HepG2 (cell line): Measurements from ENCODE around the gene LITAF. TPM values are rescaled to one million over a fixed set of nuclear protein-coding genes. Genes with fewer than 3 reads are reported as not detected.
A peak's percentile ranks its signal among the peaks of the same experiment; 100 is the strongest.

Experiments used
- ATAC-seq: fragments of 200-7000 bp; cut with Tn5 transposase; 3 replicates; pipeline ENCODE4 v1.9.1; 2020; ENCODE audit warnings: mild to moderate bottlenecking, moderate library complexity
- BruUV-seq: library from RNA; stranded (reverse); fragments of 400-500 nt; replicated peaks from 2 replicates; lab custom pipeline; 2021; lab: Mats Ljungman, UMichigan
- CTCF ChIA-PET: fragments of 300-600 bp; formaldehyde crosslinking; extraction: SDS; loops from one replicate; lab custom pipeline; 2021; ENCODE audit warnings: low total read pairs, inconsistent platforms, low intra/inter-chr PET ratio; lab: Yijun Ruan, JAX
- POLR2A ChIA-PET: fragments of 350-600 bp; sonication (Branson Sonifier 250); formaldehyde crosslinking; loops from one replicate; lab custom pipeline; 2020; ENCODE audit warnings: antibody characterized with exemption, inconsistent platforms; lab: Yijun Ruan, JAX
- DNase-seq: peaks from one replicate; pipeline ENCODE4 v3.0.0-alpha.2; 2015; ENCODE audit warnings: low spot score
- FAIRE-seq: peaks from 3 replicates; lab custom pipeline; 2011; peaks lifted over from hg19 to GRCh38; lab: Jason Lieb, UNC
- H2AFZ ChIP-seq: one replicate; pipeline ENCODE4 v1.6.1; 2011; ENCODE audit warnings: low read length, inconsistent platforms
- H3K27ac ChIP-seq: fragments of 300-600 bp; 3 replicates; pipeline ENCODE4 v1.8.0; 2011; ENCODE audit warnings: mixed run types, mild to moderate bottlenecking, mixed read lengths, low read length, inconsistent platforms; ENCODE audit not compliant: insufficient read depth; ENCODE audit errors: extremely low read length
- H3K27me3 ChIP-seq, 2 experiments: fragments of 200-600 bp in 1 of 2; 2 replicates in 1 of 2; 3 replicates in 1 of 2; pipeline versions ENCODE4 v1.6.0 to v1.8.0; 2011; ENCODE audit warnings: low read length in 2 of 2, mild to moderate bottlenecking in 2 of 2, moderate library complexity in 2 of 2, inconsistent platforms in 1 of 2; ENCODE audit not compliant: insufficient read depth in 2 of 2, control insufficient read depth in 1 of 2
- H3K36me3 ChIP-seq, 2 experiments: fragments of 200-600 bp in 1 of 2; replicated peaks in 1 of 2; 2 replicates in 1 of 2; 3 replicates in 1 of 2; pipeline versions ENCODE4 v1.5.1 to v1.8.0; 2011; ENCODE audit warnings: low read length in 2 of 2, inconsistent platforms in 1 of 2; ENCODE audit not compliant: insufficient read depth in 2 of 2, control insufficient read depth in 1 of 2
- H3K4me1 ChIP-seq: 2 replicates; pipeline ENCODE4 v1.5.1; 2012; ENCODE audit warnings: low read length, inconsistent platforms; ENCODE audit not compliant: insufficient read depth
- H3K4me2 ChIP-seq: 2 replicates; pipeline ENCODE4 v1.6.0; 2011; ENCODE audit warnings: low read depth, low read length, inconsistent platforms
- H3K4me3 ChIP-seq, 3 experiments: fragments of 200-600 bp in 1 of 3; sonication (generic), shearing (Covaris generic) in 1 of 3; replicated peaks in 1 of 3; 2 replicates each; pipeline ENCODE4 v1.5.1; 2011 to 2016; ENCODE audit warnings: low read length in 3 of 3, inconsistent platforms in 2 of 3, low read depth in 2 of 3, mild to moderate bottlenecking in 2 of 3, control low read depth in 1 of 3, mixed read lengths in 1 of 3; ENCODE audit not compliant: insufficient read depth in 1 of 3
- H3K79me2 ChIP-seq: one replicate; pipeline ENCODE4 v1.6.1; 2011; ENCODE audit warnings: low read length, inconsistent platforms; ENCODE audit not compliant: insufficient read depth
- H3K9ac ChIP-seq: 2 replicates; pipeline ENCODE4 v1.6.0; 2011; ENCODE audit warnings: mild to moderate bottlenecking, low read depth, low read length, inconsistent platforms; ENCODE audit not compliant: insufficient read depth
- H3K9me3 ChIP-seq: 2 replicates; pipeline ENCODE4 v1.5.1; 2012; ENCODE audit warnings: mild to moderate bottlenecking, low read length
- H4K20me1 ChIP-seq: 2 replicates; pipeline ENCODE4 v1.6.0; 2011; ENCODE audit warnings: inconsistent platforms, mild to moderate bottlenecking, low read length, moderate library complexity; ENCODE audit not compliant: insufficient read depth
- ARID2 ChIP-seq: sonication (generic); formaldehyde crosslinking; IDR thresholded peaks from 2 replicates; pipeline ENCODE4 v1.8.1; 2022; ENCODE audit warnings: mild to moderate bottlenecking, missing genetic modification reagents, borderline replicate concordance
- ATRX ChIP-seq: sonication (generic); formaldehyde crosslinking; IDR thresholded peaks from 2 replicates; pipeline ENCODE4 v1.4.0; 2020; ENCODE audit warnings: missing genetic modification reagents, borderline replicate concordance
- BORCS8-MEF2B ChIP-seq: sonication (generic); formaldehyde crosslinking; IDR thresholded peaks from 2 replicates; pipeline ENCODE4 v1.8.0; 2022; ENCODE audit warnings: mild to moderate bottlenecking, missing genetic modification reagents
- FOXK2 ChIP-seq: fragments of 450-650 bp; IDR thresholded peaks from 2 replicates; pipeline ENCODE4 v1.6.1; 2016
- GABPA ChIP-seq, 2 experiments: IDR thresholded peaks; 2 replicates each; pipeline ENCODE4 v1.6.1; 2011 to 2016; ENCODE audit warnings: low read depth in 2 of 2, low read length in 1 of 2, missing biosample characterization in 1 of 2, missing genetic modification characterization in 1 of 2
- HNF4A ChIP-seq: sonication (generic); formaldehyde crosslinking; IDR thresholded peaks from 2 replicates; pipeline ENCODE4 v1.4.0; 2020; ENCODE audit warnings: missing genetic modification reagents
- NR2F6 ChIP-seq, 2 experiments: IDR thresholded peaks; 2 replicates each; pipeline ENCODE4 v1.6.1; 2016; ENCODE audit warnings: antibody characterized with exemption in 1 of 2, mild to moderate bottlenecking in 1 of 2
- PAF1 ChIP-seq: IDR thresholded peaks from 2 replicates; pipeline ENCODE4 v1.6.1; 2016; ENCODE audit warnings: missing genetic modification reagents, missing compliant biosample characterization
- REXO4 ChIP-seq: sonication (generic); formaldehyde crosslinking; IDR thresholded peaks from 2 replicates; pipeline ENCODE4 v1.8.0; 2022; ENCODE audit warnings: missing genetic modification reagents, mild to moderate bottlenecking, borderline replicate concordance
- ZBTB1 ChIP-seq: sonication (generic); formaldehyde crosslinking; IDR thresholded peaks from 2 replicates; pipeline ENCODE4 v1.4.0; 2020; ENCODE audit warnings: missing genetic modification reagents, borderline replicate concordance
- ZNF20 ChIP-seq: sonication (generic); formaldehyde crosslinking; IDR thresholded peaks from 2 replicates; pipeline ENCODE4 v1.4.0; 2020; ENCODE audit warnings: mild to moderate bottlenecking, moderate library complexity, missing genetic modification reagents
- ZNF343 ChIP-seq: sonication (generic); formaldehyde crosslinking; IDR thresholded peaks from 2 replicates; pipeline ENCODE4 v1.4.0; 2020; ENCODE audit warnings: mild to moderate bottlenecking, missing genetic modification reagents
- ZNF446 ChIP-seq: sonication (generic); formaldehyde crosslinking; IDR thresholded peaks from 2 replicates; pipeline ENCODE4 v1.5.0; 2020; ENCODE audit warnings: mild to moderate bottlenecking, missing genetic modification reagents
- ZNF598 ChIP-seq: sonication (generic); formaldehyde crosslinking; IDR thresholded peaks from 2 replicates; pipeline ENCODE4 v1.5.1; 2020; ENCODE audit warnings: mild to moderate bottlenecking, missing genetic modification reagents, borderline replicate concordance
- WGBS: methylation state at CpG from one replicate; pipeline ENCODE4 v1.1.6; 2017; ENCODE audit warnings: low lambda C conversion rate; 5-methylcytosine and 5-hydroxymethylcytosine counted together
- in situ Hi-C: cut with HindIII; loops from 2 replicates; pipeline ENCODE4 v1.10.0; 2017; ENCODE audit warnings: low pct_unique_long_range_greater_than_20kb; ENCODE audit not compliant: extremely low pct_ligation_motif_present
- intact Hi-C: fragments of 100-400 bp; cut with micrococcal nuclease; formaldehyde crosslinking; loops from one replicate; pipeline ENCODE4 v1.10.0; 2022; ENCODE audit not compliant: unreplicated experiment
- polyA plus RNA-seq, 8 experiments: library from polyadenylated mRNA; depleted of rRNA in 3 of 8; stranded (reverse) in 7 of 8; unstranded in 1 of 8; fragments of >200 nt; fragmentation: Illumina TruSeq in 4 of 8; extraction: Trizol in 4 of 8; gene quantifications; 2 replicates each; pipeline versions ENCODE4 v1.2.1 to v1.2.3, GENCODE V29; 2011 to 2016; ENCODE audit warnings: low read depth in 4 of 8, missing spikeins in 1 of 8, mixed read lengths in 1 of 8; ENCODE audit not compliant: insufficient read depth in 1 of 8
- total RNA-seq, 5 experiments: library from RNA; depleted of rRNA; stranded (reverse); fragments of >200 nt; fragmentation: Illumina TruSeq; extraction: Trizol; gene quantifications; 2 replicates each; pipeline ENCODE4 v1.2.3, GENCODE V29; 2016; ENCODE audit warnings: low read depth in 1 of 5
- TF ChIP-seq, protein P1 (sequence below): conservative IDR thresholded peaks from 2 replicates; pipeline ENCODE4 v1.6.1; 2018; ENCODE audit warnings: missing genetic modification reagents
- TF ChIP-seq, protein P2 (sequence below): sonication (generic); formaldehyde crosslinking; IDR thresholded peaks from 2 replicates; pipeline ENCODE4 v1.9.0; 2021; ENCODE audit warnings: missing genetic modification reagents, borderline replicate concordance
- TF ChIP-seq, protein P3 (sequence below): sonication (generic); formaldehyde crosslinking; IDR thresholded peaks from 2 replicates; pipeline ENCODE4 v1.4.0; 2020; ENCODE audit warnings: mild to moderate bottlenecking, low read depth, missing genetic modification reagents

The LITAF gene
- total and polyA plus RNA-seq, 2 of the 13 experiments (the other 11 are each of a cell fraction or from before 2014, with no cell fraction given): 80.1 to 141 TPM

DNA sequence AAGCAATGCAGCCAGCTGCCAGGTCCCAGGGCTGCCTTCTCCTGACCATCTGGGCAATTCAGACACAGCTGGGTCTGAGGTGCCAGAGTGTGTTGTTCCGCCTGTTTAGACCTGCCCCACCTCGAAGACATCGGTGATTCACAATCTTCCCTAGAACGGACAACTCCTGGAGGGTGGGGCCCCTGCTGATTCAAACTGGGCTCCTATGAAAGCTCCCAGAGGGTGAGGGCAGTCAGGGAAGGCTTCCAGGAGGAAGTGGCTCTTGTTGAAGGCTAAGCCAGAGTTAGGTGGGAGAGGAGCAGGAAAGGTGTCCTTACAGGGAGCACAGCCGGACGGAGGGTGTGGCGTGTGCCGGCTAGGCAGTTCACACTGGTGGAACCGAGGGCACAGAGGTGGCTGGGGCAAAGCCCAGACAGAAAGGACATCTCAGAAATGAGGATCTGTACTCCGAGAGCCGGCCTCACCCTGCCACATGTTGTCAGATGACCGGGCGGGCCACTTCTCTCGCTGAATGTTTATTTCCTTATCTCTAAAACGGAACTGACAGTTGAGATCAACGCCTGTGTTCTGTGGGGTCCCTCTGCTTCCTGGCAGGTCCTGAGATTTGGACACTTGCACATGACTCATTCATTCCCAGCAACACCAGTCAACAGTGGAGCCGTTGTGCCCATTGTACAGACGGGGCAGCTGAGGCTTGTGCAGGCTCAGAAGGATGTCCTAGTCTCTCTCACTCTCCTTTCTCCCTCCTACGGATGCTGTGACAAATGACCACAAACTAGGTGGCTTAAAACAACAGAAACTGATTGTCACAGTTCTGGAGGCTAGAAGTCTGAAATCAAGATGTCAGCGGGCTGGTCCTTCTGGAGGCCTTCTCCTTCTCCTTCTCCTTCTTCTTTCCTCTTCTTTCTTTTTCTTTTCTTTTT, 26.9 kb upstream of the LITAF start:
- intact Hi-C loops: no loop called here
- Histone ChIP-seq H3K79me2 (no peaks in the 10 kb centered on the region), H3K27ac (no peak overlapping the region), H2AFZ (no peak overlapping the region), H3K4me3 (peak overlapping the region in 2 of 3 experiments; percentile 3 to 56; a peak in 3 of 6 replicates), H3K4me1 (peaks cover 43% of the 10 kb centered on the region), H4K20me1 (no peaks in the 10 kb centered on the region), H3K36me3 (no peaks in the 10 kb centered on the region), H3K9ac (peak overlapping the region; percentile 28; the same call in 1 of the 2 replicates), H3K9me3 (no peaks in the 10 kb centered on the region), H3K4me2 (peak overlapping the region; percentile 76), H3K27me3 (peaks cover 3 to 20% of the 10 kb centered on the region in 2 experiments)
- ATAC-seq: peak; percentile 16
- FAIRE-seq: peak; percentile 49
- ChIA-PET CTCF (interaction anchor here (0.8 kb wide), 1 partner anchor 81 kb away, joined by 3 read pairs; no protein-coding TSS in a partner anchor), POLR2A (interaction anchor here (0.5 to 1.5 kb wide), 2 partner anchors 10 to 146 kb away, joined by 3 read pairs; no protein-coding TSS in a partner anchor)
- WGBS: 14% methylated on average over 17 of the region's 20 CpGs
- in situ Hi-C loops: no loop called here
- DNase-seq: peak; percentile 88
- no TSS peak for BruUV-seq
- TF ChIP-seq HNF4A (CRISPR knock-in tag): peak; percentile 38; the same call in 1 of the 2 replicates
- no peak for TF ChIP-seq FOXK2
- TF ChIP-seq, protein P1, sequence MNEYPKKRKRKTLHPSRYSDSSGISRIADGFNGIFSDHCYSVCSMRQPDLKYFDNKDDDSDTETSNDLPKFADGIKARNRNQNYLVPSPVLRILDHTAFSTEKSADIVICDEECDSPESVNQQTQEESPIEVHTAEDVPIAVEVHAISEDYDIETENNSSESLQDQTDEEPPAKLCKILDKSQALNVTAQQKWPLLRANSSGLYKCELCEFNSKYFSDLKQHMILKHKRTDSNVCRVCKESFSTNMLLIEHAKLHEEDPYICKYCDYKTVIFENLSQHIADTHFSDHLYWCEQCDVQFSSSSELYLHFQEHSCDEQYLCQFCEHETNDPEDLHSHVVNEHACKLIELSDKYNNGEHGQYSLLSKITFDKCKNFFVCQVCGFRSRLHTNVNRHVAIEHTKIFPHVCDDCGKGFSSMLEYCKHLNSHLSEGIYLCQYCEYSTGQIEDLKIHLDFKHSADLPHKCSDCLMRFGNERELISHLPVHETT (CRISPR knock-in tag): no peak
- TF ChIP-seq NR2F6 (IDR thresholded peaks at IDR 0.05): 0 out of 2 replicates have a peak, but pooled peaks have one; percentile 24
- TF ChIP-seq NR2F6 (CRISPR knock-in tag; IDR thresholded peaks at IDR 0.05): peak; percentile 58
- no peak for TF ChIP-seq ARID2
- TF ChIP-seq BORCS8-MEF2B (CRISPR knock-in tag): no peak
- TF ChIP-seq, protein P2, sequence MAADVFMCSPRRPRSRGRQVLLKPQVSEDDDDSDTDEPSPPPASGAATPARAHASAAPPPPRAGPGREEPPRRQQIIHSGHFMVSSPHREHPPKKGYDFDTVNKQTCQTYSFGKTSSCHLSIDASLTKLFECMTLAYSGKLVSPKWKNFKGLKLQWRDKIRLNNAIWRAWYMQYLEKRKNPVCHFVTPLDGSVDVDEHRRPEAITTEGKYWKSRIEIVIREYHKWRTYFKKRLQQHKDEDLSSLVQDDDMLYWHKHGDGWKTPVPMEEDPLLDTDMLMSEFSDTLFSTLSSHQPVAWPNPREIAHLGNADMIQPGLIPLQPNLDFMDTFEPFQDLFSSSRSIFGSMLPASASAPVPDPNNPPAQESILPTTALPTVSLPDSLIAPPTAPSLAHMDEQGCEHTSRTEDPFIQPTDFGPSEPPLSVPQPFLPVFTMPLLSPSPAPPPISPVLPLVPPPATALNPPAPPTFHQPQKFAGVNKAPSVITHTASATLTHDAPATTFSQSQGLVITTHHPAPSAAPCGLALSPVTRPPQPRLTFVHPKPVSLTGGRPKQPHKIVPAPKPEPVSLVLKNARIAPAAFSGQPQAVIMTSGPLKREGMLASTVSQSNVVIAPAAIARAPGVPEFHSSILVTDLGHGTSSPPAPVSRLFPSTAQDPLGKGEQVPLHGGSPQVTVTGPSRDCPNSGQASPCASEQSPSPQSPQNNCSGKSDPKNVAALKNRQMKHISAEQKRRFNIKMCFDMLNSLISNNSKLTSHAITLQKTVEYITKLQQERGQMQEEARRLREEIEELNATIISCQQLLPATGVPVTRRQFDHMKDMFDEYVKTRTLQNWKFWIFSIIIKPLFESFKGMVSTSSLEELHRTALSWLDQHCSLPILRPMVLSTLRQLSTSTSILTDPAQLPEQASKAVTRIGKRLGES: no peak
- TF ChIP-seq ZNF343 (CRISPR knock-in tag): no peak
- TF ChIP-seq REXO4 (CRISPR knock-in tag): no peak
- no peak for TF ChIP-seq ZBTB1 (CRISPR knock-in tag)
- 0 out of 2 replicates have a peak, but pooled peaks have one; percentile 32 for TF ChIP-seq ZNF20 (CRISPR knock-in tag)
- TF ChIP-seq, protein P3, sequence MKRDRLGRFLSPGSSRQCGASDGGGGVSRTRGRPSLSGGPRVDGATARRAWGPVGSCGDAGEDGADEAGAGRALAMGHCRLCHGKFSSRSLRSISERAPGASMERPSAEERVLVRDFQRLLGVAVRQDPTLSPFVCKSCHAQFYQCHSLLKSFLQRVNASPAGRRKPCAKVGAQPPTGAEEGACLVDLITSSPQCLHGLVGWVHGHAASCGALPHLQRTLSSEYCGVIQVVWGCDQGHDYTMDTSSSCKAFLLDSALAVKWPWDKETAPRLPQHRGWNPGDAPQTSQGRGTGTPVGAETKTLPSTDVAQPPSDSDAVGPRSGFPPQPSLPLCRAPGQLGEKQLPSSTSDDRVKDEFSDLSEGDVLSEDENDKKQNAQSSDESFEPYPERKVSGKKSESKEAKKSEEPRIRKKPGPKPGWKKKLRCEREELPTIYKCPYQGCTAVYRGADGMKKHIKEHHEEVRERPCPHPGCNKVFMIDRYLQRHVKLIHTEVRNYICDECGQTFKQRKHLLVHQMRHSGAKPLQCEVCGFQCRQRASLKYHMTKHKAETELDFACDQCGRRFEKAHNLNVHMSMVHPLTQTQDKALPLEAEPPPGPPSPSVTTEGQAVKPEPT (CRISPR knock-in tag): peak; percentile 42; the same call in 1 of the 2 replicates
- TF ChIP-seq ATRX (CRISPR knock-in tag): no peak
- TF ChIP-seq ZNF598 (CRISPR knock-in tag): no peak
- TF ChIP-seq PAF1 (CRISPR knock-in tag): no peak
- TF ChIP-seq ZNF446 (CRISPR knock-in tag): no peak
- no peak for TF ChIP-seq GABPA (IDR thresholded peaks at IDR 0.05; ENCODE audit: low read depth, low read length)
- TF ChIP-seq GABPA (CRISPR knock-in tag; IDR thresholded peaks at IDR 0.05; ENCODE audit: low read depth): peak; percentile 57
